Measurements from ENCODE around the gene NUMB.

Gene NUMB

DNA sequence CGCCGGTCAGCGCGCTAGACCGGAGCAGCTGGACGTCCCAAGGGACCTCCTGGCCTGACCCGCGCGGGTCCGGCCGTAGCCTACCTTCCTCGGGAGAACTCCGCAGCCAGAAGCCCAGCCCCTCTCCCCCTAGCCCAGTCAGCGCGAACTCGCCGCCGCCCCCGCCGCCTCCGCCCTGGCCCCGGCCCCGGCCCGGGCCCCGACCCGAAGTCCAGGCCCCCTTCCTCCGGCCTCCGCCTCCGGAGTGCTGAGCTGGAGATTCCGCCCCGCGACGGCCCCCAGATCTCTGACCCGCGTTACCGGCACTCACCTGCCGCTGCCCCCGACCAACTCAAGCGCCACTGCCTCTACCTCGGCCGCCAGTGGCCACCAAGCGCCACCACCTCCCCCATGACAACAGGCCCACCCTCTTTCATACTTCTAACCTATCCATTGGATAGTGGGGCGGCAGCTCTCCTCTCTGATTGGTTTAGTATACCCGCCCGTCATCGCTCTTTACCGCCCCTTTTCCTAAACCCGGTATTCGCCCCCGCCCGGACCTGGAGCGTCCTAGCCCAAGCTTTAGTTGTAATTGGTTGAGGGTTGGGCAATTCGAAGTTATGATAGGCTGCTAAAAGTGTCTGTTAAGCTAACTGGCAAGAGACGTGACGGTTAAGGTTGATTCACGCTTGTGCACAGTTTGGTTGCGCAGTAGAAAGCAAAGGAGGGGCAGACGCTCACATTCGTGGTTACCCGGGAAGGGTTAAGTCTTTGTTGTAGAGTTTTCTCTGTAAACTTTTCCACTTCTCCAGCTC is at the start of gene NUMB:
Gene NUMB (minus strand): TSS at position 364 of the 794 bp plus-strand sequence. CDS start 102,795 bp downstream, outside the sequence.
- DNase-seq = peak; percentile 89 to 100 (median 98)
- intact Hi-C loops (cut with DNase I) = no loop called here

DNA sequence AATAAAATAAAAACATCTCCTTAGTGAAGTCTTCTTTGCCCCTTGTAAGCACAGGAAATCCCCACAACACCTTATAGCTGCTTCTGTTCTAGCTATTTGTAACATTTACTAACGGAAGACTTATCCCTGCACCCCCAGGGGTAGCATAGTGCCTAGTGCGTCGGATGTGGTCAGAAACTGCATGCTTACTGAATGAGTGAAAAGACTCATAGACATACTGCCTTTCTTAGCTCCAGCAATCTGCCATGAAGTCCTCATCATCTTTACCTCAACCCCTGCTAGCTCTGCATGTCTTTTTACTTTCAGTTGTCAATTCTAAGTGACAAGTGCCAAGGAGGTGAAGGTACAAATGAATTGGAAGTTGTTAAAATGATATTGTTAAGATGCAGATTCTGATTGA is 45.3 kb upstream of the NUMB start:
- intact Hi-C loops (cut with DNase I) = no loop called here
- DNase-seq = no peak

DNA sequence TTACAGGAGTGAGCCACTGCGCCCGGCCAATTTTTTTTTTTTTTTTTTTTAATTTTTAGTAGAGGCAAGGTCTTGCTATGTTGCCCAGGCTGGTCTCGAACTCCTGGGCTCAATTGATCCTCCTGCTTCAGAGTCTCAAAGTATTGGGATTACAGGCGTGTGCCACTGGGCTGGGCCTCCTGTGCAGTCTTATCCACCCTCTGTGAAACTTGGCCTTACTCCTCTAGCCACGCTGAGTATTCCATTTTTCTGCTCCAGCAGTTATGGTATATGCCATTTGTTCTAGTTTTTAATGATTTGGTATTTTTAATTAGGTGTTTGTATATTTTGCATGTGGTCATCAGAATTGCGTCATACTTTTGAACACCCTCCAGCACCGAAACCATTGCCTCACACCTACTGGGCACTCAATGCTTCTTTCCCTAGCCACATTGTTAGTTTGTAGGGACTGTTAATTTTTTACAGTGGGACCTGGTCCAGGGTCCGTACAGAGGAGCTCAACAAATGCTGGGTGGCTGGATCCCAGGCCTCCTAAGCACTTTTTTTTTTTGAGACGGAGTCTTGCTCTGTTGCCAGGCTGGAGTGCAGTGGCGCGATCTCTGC is 43.8 kb upstream of the NUMB start:
- no peak for DNase-seq
- intact Hi-C loops (cut with DNase I) = no loop called here

DNA sequence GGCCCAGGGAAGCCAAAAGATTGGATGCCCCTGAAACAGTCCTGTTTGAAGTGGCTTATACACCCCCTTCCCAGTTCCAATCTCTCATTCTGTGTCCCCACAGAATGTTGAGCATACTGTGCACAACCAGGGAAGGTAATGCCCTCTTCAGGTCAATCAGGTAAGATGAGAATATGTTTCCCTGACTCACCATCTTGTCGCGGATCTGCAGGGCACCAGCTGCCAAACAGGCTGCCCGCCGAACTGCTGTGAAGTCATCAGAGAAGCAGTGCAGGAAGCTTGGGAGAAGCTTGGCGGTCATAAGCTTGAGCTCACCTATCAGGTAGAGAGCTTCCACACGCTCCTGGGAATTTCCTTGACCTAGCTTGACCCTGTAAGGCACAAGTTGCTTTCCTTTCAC is 42.0 kb upstream of the NUMB start:
- intact Hi-C loops (cut with DNase I) = no loop called here
- no peak for DNase-seq

DNA sequence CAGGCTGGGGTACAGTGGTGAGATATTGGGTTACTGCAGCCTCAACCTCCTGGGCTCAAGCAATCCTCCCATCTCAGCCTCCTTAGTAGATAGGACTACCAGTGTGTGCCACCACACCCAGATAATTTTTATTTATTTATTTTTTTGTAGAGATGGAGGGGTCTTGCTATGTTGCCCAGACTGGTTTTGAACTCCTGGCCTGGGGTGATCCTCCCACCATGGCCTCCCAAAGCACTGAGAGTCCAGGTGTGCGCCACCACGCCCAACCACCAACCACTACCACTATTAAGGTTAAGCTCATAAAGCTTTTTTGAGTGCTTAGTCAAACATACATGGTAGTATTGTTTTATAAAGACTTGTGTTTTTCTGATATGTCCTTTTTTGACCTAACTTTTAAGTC is 36.2 kb upstream of the NUMB start:
- intact Hi-C loops (cut with DNase I) = no loop called here
- DNase-seq = no peak

DNA sequence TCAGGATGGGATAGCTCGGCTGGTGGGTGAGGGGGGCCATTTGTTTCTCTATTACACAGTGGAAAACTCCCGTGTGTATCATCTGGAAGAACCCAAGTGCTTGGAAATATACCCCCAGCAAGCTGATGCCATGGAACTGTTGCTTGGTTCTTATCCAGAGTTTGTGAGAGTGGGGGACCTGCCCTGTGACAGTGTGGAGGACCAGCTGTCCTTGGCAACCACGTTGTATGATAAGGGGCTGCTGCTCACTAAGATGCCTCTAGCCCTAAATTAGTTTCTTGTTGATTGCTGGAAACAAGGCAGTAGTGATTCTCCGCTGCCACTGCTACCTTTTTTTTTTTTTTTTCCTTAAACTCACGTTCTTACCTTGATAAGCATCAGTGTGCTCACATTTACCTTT is 34.3 kb upstream of the NUMB start:
- intact Hi-C loops (cut with DNase I) = no loop called here
- DNase-seq = no peak

DNA sequence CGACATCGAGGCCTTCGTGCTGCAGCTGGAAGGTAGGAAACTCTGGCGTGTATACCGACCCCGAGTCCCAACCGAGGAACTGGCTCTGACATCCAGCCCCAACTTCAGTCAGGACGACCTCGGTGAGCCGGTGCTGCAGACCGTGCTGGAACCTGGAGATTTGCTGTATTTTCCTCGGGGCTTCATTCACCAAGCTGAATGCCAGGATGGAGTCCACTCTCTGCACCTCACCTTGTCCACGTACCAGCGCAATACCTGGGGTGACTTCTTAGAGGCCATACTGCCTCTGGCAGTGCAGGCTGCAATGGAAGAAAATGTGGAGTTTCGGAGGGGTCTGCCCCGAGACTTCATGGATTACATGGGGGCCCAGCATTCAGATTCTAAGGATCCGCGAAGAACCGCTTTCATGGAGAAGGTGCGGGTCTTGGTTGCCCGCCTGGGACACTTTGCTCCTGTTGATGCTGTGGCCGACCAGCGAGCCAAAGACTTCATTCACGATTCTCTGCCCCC is 33.8 kb upstream of the NUMB start:
- intact Hi-C loops (cut with DNase I) = no loop called here
- DNase-seq = no peak

DNA sequence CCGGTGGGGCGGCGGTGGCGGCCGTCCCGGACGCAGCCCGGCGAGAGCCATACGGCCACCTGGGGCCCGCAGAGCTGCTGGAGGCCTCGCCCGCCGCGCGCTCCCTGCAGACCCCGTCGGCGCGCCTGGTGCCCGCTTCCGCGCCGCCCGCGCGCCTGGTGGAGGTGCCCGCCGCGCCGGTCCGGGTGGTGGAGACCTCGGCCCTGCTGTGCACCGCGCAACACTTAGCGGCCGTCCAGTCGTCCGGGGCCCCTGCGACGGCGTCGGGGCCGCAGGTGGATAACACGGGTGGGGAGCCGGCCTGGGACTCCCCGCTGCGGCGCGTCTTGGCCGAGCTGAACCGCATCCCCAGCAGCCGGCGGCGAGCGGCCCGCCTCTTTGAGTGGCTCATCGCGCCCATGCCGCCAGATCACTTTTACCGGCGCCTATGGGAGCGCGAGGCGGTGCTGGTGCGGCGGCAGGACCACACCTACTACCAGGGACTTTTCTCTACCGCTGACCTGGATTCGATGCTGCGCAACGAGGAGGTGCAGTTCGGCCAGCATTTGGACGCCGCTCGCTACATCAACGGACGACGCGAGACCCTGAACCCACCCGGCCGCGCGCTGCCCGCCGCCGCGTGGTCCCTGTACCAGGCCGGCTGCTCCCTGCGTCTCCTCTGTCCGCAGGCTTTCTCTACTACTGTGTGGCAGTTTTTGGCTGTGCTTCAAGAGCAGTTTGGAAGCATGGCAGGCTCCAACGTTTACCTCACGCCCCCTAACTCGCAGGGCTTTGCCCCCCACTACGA is 33.1 kb upstream of the NUMB start:
- DNase-seq = peak in 40 of 42 donors; percentile 16 to 71 (median 48)
- intact Hi-C loops (cut with DNase I) = no loop called here

DNA sequence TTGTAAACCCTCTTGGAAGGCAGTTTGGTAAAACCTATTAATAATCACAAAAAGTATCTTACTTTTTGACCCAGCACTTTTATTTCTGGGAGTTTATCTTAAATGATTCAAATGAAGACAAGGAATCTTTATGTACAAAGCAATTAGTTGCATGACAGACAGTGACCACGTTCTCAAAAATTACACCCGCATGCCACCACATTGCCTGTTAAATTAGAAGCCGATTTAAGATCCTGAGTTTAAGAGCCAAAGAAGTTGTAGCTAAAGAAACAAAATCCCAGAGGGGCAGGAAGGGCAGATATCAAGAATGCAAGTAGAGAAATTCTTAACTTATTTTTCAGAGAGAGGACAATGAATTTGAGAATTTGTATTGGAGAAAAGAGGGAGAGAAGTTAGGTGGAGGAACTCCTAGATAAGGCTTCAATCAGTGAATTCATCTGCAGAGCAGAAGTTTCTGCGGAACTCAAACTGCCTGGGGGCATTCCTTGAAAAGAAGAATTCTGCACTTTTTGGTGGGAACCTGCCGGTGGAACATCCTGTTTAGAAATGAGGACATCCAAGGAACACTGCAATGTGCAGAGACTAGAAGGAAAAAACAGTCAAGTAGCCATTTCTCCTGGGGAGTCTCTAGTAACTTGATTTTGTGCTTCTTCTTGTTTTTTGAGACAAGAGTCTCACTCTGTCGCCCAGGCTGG is 31.3 kb upstream of the NUMB start:
- intact Hi-C loops (cut with DNase I) = no loop called here
- no peak for DNase-seq

DNA sequence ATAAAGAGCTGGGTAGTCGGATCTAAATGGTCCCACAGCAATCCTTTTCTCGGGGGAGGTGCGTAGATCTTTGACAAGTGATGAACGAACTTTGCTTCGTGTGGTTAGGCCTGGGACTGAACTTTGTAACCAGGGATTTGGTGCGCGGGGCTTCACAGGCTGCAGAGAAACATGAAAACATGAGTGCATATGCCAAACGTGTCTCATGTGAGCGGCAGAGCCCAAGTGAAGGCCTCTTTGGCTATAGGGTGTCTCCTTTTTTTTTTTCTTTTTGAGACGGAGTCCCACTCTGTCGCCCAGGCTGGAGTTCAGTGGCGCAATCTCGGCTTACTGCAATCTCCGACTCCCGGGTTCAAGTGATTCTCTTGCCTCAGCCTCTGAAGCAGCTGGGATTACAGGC is 20.3 kb upstream of the NUMB start:
- intact Hi-C loops (cut with DNase I) = no loop called here
- DNase-seq = no peak

DNA sequence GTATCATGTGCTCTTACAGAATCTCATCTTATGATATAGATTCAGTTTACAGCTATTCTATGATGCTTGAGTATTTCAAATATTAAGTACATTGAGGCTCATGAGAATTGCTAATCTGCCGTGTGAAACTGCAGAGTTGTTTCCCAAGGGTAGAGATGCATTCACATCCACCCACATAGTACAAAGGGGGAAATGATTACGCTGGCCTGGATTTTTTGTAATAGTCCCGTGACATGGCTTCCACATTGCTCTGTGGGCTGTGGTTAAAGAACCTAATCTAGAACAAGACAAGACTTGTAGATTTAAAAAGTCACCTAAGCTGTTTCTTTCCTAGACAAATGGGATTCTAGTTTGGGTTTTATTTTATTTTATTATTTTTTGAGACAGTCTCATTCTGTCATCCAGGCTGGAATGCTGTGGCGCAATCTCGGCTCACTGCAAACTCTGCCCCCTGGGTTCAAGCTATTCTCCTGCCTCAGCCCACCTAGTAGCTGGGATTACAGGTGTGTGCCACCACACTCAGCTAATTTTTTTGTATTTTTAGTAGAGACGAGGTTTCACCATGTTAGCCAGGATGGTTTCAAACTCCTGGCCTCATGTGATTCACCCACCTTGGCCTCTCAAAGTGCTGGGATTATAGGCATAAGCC is 19.4 kb upstream of the NUMB start:
- intact Hi-C loops (cut with DNase I) = no loop called here
- DNase-seq = no peak

DNA sequence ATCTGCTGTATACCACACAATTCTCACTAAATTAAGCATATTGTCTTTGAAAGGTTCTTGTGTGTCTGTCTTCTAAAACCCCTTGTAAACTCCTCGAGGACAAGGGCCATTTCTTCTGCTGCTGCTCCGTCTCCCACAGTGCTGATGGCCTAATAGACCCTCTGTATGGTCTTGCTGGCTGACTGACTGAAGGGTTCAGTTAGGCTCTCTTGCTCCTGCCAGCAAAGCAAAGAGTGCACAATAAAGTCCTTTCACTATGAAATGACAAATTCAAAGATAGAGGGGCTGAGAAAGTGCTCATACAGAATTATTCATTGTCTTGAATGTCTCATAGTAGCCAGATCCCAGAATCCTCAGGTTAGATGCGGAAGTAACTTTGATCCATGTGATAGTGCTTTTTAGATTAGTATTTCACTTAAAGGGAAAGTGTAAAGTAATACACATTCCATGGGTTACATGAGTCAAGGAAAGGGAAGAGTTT is 18.1 kb upstream of the NUMB start:
- intact Hi-C loops (cut with DNase I) = no loop called here
- peak in 20 of 42 donors; percentile 14 to 71 (median 41) for DNase-seq

DNA sequence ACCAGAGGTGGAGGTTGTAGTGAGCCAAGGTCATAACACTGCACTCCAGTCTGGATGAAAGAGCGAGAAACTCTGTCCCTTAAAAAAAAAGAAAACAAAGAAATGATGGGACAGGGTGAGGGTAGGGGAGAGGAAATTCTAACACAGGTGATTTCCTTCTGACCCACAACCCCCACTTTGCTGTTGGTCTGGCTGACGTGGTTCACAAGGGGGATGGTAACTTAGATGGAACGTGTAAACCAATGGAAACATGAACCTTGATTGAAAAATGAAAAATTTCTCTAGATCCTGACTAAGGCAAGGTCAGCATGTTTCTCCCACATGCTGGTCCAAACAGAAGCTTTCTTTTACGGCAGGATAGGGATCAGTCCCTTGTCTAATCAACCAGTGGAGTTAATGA is 16.6 kb upstream of the NUMB start:
- intact Hi-C loops (cut with DNase I) = no loop called here
- DNase-seq = no peak

DNA sequence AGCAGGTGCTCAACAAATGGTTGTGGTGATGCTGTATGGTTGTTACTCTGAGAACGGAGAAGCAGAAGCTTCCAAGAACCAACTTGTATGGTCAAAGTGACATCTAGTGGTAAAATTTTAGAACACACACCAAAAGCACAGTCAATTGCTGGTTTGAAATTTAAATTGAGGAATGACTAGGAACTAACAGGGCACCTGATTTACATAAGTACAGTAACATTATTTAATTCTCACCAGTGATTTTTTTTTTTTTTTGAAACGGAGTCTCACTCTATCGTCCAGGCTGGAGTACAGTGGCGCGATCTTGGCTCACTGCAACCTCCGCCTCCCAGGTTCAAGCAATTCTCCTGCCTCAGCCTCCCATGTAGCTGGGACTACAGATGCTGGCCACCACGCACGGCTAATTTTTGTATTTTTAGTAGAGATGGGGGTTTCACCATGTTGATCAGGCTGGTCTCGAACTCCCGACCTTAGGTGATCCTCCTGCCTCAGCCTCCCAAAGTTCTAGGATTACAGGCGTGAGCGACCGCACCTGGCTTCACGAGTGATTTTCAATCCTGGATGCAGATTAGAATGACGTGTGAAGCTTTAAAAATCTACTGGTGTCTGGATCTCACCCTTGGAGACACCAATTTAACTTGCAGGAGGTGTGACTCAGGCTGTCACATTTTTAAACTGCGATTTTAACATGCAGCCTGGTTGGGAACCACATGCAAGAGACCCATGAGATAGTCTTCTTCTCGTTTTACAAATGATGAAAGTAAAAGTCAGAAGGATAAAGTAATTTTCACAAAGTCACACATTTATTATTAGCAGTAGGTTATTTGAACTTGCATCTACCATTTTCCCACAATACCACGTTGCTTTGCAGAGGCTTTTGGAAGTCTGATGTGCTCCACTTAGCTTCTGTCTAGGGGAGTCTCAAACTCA is 14.1 kb upstream of the NUMB start:
- intact Hi-C loops (cut with DNase I) = loop anchor here (2.0 kb wide), 1 partner anchor 300 kb away; no protein-coding TSS in a partner anchor
- peak in 16 of 42 donors; percentile 10 to 69 (median 34) for DNase-seq

DNA sequence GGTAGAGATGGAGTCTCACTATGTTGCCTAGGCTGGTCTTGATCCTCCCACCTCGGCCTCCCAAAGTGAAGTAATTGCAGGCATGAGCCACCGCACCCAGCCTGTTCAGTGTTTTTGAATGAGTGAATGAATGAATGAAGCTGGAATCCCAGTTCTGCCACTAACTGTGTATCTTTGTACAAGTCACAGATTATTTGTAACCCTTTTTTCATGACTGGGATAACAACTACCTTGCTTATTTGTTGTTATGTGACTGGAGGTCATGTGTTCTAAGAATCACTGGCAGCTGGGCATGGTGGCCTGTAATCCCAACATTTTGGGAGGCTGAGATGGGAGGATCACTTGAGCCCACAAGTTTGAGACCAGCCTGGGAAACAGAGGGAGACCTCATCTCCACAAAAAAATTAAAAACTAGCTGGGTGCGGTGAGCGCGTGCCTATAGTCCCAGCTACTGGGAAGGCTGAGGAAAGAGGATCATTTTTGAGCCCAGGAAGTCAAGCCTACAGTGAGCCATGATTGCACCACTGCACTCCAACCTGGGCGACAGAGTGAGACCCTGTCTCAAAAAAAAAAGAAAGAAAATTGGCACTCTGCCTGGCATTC is 13.3 kb upstream of the NUMB start:
- intact Hi-C loops (cut with DNase I) = loop anchor here (2.0 kb wide), 1 partner anchor 299 kb away; no protein-coding TSS in a partner anchor
- DNase-seq = no peak

DNA sequence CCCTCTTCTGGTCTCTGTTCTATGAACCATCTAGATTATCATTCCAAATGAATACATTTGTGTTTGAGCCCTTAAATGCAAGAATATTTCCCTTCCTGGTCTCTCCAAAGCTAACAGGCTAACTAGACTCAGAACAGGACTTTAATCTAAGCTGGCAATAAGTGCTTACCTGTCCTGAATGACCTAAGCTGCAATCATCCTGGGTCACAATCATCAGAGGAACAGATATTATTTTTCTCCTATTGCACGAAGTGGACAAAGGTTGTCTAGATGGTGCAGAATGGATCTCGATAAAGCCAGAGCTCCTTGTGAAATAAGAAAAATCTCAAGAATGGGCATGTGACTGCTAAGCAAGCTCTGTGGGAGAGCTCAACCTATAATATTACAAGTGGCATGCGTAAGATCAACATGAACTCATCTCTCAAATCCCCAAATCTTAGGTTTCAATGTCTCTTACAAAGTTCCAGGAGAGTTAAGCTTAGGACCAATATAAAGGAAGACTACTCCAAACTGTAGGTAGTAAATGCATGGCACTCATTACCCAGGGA is 10.6 kb upstream of the NUMB start:
- DNase-seq = no peak
- intact Hi-C loops (cut with DNase I) = loop anchor here (5.0 to 10.0 kb wide), 3 partner anchors 167 to 334 kb away; partner anchors contain the start of gene PSEN1

DNA sequence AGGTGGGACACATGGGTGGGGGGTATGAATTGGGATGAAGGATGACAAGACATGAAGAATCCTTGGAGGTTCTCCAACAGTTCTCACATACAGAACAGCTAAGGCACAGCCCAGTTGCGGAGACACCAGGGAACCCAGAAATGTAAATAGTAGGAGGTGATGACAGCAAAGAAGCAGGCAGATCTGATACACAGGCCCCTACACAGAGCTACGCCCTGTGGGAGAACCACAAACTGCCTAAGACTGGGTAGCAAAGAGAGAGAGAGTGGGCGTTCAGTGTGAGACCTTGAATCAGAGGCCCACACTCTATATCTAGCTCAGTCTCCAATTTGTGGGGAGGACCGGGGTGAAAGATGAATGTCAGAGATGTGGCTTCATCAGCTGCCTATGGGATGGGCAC is 9.5 kb upstream of the NUMB start:
- no peak for DNase-seq
- intact Hi-C loops (cut with DNase I) = loop anchor here (5.0 to 10.0 kb wide), 3 partner anchors 165 to 333 kb away; partner anchors contain the start of gene PSEN1
